ENCODE measurements around the gene TUBGCP6.

- TF ChIP-seq CTCF (IDR thresholded peaks at IDR 0.05) (no peak), EZH2 (IDR thresholded peaks at IDR 0.05; ENCODE audit: borderline replicate concordance, insufficient read depth, low read depth, low read length, poor library complexity, severe bottlenecking) (no peak)
Measured at GRCh38 chr22:50250555-50251476, 6.0 kb upstream of the TUBGCP6 start, which contains the start of gene HDAC10.

Measured in B cell (primary cell).